GM18517 (cell line): ENCODE data around the gene ARFGEF3.
"Not testable (repeated sequence)": the region's sequence is repeated elsewhere in the genome, so short reads cannot be mapped to it uniquely, and the experiment has no call there.

Source experiments
- ATAC-seq: cut with Tn5 transposase; IDR thresholded peaks from one replicate; pipeline ENCODE4 v1.9.1; 2021; ENCODE audit warnings: mild to moderate bottlenecking, moderate library complexity; ENCODE audit not compliant: unreplicated experiment

The ARFGEF3 gene

GRCh38 chr6:138341176-138341575 lies 179.4 kb downstream of the ARFGEF3 start:
- no peak for ATAC-seq

- no peak for ATAC-seq
Measured at GRCh38 chr6:138343112-138343511, 181.4 kb downstream of the ARFGEF3 start.

GRCh38 chr6:138345565-138346285 lies 184.0 kb downstream of the ARFGEF3 start:
- ATAC-seq = no peak

- no peak for ATAC-seq
Measured at GRCh38 chr6:138346302-138347195, 184.8 kb downstream of the ARFGEF3 start.

- no peak for ATAC-seq
Measured at GRCh38 chr6:138347864-138348263, 186.1 kb downstream of the ARFGEF3 start.

- ATAC-seq = no peak
Measured at GRCh38 chr6:138349891-138350290, 188.2 kb downstream of the ARFGEF3 start.

- ATAC-seq = no peak
Measured at GRCh38 chr6:138357928-138358327, 196.2 kb downstream of the ARFGEF3 start.

- ATAC-seq = not testable (repeated sequence)
Measured at GRCh38 chr6:138368684-138369083, 206.9 kb downstream of the ARFGEF3 start.

GRCh38 chr6:138370631-138371451 lies 209.1 kb downstream of the ARFGEF3 start:
- no peak for ATAC-seq

GRCh38 chr6:138371452-138371711 lies 209.6 kb downstream of the ARFGEF3 start:
- ATAC-seq = no peak

GRCh38 chr6:138371720-138372119 lies 210.0 kb downstream of the ARFGEF3 start:
- ATAC-seq = no peak

GRCh38 chr6:138372711-138373463 lies 211.1 kb downstream of the ARFGEF3 start:
- ATAC-seq = no peak

- ATAC-seq = no peak
Measured at GRCh38 chr6:138374230-138374629, 212.5 kb downstream of the ARFGEF3 start.

GRCh38 chr6:138374815-138375214 lies 213.1 kb downstream of the ARFGEF3 start:
- ATAC-seq = no peak

- no peak for ATAC-seq
Measured at GRCh38 chr6:138377042-138377441, 215.3 kb downstream of the ARFGEF3 start.

GRCh38 chr6:138377844-138378243 lies 216.1 kb downstream of the ARFGEF3 start, which contains the start of gene SMIM28:
Gene SMIM28 (plus strand): TSS chr6:138377905. CDS start chr6:138378073, 168 bp downstream.
- no peak for ATAC-seq

GRCh38 chr6:138378463-138378862 lies 216.7 kb downstream of the ARFGEF3 start:
- no peak for ATAC-seq

GRCh38 chr6:138382498-138383265 lies 220.9 kb downstream of the ARFGEF3 start:
- no peak for ATAC-seq

- no peak for ATAC-seq
Measured at GRCh38 chr6:138383776-138384175, 222.0 kb downstream of the ARFGEF3 start.

- ATAC-seq = no peak
Measured at GRCh38 chr6:138386897-138387296, 225.2 kb downstream of the ARFGEF3 start.
